ENCODE measurements around the gene C1orf141.
"Not testable (repeated sequence)": the region's sequence is repeated elsewhere in the genome, so short reads cannot be mapped to it uniquely, and the experiment has no call there.

C1orf141 gene

GRCh38 chr1:67084765-67085318, 49.9 kb downstream of the C1orf141 start:
- DNase-seq, result no peak

DNA sequence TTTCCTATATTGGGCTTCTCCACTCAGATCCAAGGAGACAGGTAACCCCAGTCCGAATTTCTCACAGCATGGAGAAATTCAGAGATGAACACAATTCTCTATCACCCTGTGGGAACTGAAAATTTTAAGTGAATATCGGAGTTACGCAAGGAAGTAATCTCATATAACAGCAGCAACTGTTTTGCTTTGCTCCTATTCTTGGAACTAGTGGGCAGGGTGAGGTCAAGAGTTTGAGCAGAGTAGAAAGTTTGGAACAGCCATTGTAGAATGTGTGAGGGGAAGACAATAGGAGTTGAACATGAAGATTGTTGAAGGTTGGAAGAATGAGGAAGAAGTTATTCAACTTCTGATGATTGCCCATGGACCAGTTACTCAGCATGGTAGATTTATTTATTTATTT, 56.5 kb downstream of the C1orf141 start:
- no peak for DNase-seq

DNA sequence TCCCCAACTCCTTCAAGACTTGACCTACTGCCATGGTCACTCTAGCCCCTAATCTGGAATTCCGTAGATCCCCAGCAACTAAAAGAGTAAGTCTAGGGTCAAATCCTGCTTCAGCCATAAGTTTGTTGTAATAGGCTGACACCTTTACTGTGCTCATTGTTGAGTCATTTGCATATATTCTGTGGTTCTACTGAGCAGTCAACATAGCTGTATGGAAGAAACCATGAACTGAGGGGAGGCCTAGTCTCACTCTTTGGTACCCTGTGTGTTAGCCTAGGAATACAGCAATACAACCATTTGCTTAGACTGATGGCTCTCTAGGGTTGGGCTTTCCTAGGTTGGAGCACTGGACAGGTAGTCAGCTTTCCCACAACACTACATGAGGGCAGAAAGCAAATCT, 57.2 kb downstream of the C1orf141 start:
- no peak for DNase-seq

DNA sequence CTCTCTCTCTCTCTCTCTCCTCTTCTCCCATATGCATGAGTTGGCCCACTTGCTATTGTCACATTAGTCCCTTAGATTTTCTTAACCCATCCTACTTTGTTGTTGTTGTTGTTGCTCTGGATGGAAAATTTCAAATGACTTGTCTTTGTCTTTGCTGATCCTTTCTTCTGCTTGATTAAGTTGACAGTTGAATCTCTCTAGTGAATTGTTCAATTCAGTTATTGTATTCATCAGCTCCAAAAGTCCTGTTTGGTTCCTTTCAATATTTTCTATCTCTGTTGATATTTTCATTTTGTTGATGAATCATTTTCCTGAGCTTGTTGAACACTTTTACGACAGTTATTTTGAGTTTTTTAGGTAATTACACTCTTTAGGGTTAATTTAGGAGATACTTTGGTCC, 62.0 kb downstream of the C1orf141 start:
- DNase-seq, result no peak

- DNase-seq, result not testable (repeated sequence)
Measured at GRCh38 chr1:67067655-67068054, 67.1 kb downstream of the C1orf141 start.

GRCh38 chr1:67062412-67062811, 72.4 kb downstream of the C1orf141 start:
- no peak for DNase-seq

DNA sequence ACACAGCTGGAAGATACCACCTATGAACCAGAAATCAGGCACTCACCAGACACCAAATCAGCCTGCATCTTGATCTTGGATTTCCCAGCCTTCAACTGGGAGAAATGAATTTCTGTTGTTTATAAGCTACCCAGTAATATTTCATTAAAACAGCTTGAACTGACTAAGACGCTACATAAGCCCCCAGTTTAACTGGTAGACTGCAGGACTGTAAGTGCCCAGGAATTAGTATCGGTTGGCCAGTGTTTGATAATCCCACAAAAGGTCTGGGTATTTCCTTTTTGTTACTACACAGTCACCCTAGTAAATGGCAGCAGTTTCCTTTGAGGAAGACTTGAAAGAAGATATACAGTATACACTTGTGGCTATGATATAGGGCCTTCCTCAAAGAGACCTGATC, 73.5 kb downstream of the C1orf141 start:
- no peak for DNase-seq

GRCh38 chr1:67060811-67061218, 74.0 kb downstream of the C1orf141 start:
- no peak for DNase-seq

GRCh38 chr1:67059346-67059745, 75.4 kb downstream of the C1orf141 start:
- DNase-seq, result no peak

GRCh38 chr1:67058761-67059160, 76.0 kb downstream of the C1orf141 start:
- no peak for DNase-seq

DNA sequence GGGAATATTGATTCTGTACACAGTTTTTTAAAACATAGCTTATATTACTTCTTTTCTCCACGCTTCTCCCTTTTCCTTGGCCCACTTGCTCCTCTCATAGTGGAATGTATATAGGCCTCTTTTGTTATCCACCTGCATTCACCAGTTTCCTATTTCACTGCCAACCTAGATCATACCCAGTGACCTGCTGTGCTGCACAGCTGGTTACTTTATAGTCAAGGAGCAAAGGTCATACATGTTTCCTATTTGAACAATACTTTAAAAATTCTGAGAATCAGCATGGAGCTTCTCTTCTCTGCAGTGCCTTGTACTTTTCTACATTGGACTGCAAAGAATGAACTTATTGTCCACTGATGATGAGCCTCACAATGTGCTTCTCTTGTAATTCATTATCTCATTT, 76.5 kb downstream of the C1orf141 start:
- DNase-seq, result no peak

GRCh38 chr1:67053785-67054772, 80.7 kb downstream of the C1orf141 start, which contains the start of gene SLC35D1:
TSS of gene SLC35D1 (minus strand) at chr1:67054148. CDS start at chr1:67054013, 135 bp downstream.
- DNase-seq, result peak; percentile 78

DNA sequence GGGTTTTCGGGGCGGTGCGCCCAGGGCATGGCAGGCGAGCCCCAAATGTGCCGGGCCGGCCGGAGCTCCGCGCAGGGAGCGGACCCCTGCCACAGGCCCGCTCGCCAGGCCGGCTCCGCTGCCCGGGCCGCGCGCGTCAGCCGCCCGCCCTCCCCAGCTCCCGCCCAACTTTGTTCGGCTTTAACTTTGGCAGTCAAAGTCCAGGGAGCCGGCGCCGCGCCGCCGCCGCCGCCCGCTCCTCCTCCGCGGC, 81.3 kb downstream of the C1orf141 start:
- peak; percentile 43 for DNase-seq

DNA sequence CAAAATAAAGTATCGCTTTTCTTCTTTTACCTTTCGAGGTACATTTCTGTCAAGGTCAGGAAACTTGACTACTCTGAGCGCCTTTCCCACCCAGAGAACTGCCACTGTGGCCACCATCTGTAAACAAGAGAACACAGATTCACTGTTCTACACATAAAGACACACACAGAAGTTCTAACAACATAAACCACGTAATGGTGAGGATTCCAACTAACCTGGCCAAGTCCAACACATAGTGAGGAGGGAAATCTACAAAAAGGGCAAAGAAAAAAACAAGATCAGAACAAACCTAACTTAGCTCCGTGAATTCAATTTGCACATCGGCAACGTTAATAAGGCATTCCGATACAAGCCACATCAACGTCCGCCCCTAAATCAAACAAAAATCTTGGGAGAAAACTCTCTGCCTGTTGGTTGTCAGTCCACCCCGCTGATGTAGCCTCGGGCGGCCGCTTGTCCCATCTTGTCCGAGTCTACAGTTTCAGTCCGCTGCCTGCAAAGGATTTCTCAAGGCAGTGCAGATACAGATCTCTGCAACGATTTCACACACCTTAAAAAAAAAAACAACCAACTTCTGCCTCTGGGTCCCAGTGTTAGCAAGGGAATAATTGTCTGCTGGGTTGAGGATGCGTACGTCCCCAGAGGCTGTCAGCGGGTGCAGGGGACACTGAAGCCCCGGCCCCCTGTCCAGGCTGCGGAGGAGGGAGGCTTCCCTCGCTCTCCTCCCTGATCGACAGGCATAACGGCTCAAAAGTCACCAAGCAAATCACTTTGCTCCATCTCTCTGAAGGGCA, 81.8 kb downstream of the C1orf141 start:
- DNase-seq, result peak; percentile 10

- no peak for DNase-seq
Measured at GRCh38 chr1:67051196-67051595, 83.6 kb downstream of the C1orf141 start.

GRCh38 chr1:67044631-67045270, 90.0 kb downstream of the C1orf141 start:
- DNase-seq, result no peak

DNA sequence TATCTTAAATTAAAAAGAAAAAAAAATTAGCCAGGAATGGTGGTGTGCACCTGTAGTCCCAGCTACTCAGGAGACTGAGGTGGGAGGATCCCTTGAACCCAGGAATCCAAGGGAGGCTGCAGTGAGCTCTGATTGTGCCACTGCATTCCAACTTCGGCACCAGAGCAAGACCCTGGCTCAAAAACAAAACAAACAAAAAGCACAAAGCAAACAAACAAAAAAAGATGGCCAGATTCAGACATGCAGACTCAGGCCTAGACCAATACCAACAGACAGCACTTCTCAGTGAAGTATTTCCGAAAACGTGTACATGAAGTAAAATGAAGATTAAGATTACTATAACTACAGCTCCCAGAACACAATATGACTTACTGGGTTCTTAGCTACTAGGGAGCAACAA, 91.4 kb downstream of the C1orf141 start:
- no peak for DNase-seq
